ENCODE data around the gene TTLL11.
"Not testable (repeated sequence)": the region's sequence is repeated elsewhere in the genome, so short reads cannot be mapped to it uniquely, and the experiment has no call there.

The TTLL11 gene

DNA sequence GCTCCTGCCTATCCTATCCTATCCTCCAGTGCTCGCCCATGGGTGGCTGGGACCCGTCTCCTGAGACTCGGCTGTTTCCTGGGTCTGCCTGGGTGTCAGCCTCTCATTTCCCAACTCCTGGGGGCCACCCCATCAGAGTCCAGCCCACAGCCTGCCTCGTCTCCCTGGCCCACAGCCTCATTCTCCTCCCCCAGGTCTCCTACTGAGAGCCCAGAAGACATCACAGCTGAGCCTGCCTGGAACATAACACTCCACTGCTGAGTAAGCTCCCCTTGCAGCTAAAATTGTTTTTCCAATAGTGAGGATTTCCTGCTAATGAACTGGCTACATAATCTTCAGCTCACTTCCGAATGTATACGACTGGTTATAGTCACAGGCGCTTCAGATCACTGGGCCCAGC is 95.3 kb downstream of the TTLL11 start:
- no peak for DNase-seq

DNA sequence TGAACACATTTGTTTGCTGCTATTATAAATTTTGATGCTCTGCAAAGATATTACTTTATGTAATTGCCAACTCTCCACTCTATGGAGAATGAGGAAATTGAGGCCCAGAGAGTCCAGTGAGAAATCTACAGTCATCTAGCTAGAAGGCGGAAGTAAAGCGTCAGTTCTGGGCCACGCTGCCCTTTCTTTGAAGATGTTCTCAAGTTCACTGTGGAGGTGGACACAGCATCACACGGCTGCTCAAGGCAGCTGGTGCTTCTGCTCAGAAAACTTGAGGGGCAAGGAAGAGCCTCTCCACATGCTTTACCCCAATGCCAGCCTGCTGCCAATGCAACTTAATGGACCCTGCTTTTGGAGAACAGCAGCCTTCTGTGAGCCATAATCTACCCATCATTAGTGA is 96.3 kb downstream of the TTLL11 start:
- no peak for DNase-seq

GRCh38 chr9:121995997-121996396 is 97.1 kb downstream of the TTLL11 start:
- DNase-seq, result no peak

DNA sequence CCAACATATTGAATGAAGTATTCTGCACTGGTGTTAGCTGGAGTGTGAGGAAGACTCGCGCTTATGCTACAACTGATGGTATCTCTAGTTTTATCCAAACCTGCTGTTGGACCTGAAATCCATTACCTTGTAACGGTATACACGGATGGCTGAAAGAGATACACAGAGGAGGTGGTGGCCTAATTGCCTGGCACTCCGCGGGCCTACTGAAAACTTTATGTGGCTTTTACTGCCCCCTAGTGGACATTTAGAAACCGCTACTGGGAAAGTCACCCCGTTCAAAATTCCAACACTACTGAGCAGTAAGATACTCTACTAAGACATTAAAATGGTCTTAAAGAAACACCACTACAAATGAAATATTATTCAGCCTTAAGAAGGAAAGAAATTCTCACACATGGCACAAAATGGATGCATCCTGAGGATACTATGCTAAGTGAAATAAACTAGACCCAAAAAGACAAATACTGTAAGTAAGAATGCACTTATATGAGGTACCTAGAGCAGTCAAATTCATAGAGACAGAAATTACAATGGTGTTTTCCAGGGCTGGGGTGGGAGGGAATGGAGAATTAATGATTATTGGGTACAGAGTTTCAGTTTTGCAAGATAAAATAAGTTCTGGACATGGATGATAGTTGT is 100.4 kb downstream of the TTLL11 start:
- DNase-seq, result peak; percentile 66

- no peak for DNase-seq
These were observed 101.8 kb downstream of the TTLL11 start for GRCh38 chr9:121991307-121991661.

GRCh38 chr9:121990600-121991306 is 102.4 kb downstream of the TTLL11 start:
- no peak for DNase-seq

DNA sequence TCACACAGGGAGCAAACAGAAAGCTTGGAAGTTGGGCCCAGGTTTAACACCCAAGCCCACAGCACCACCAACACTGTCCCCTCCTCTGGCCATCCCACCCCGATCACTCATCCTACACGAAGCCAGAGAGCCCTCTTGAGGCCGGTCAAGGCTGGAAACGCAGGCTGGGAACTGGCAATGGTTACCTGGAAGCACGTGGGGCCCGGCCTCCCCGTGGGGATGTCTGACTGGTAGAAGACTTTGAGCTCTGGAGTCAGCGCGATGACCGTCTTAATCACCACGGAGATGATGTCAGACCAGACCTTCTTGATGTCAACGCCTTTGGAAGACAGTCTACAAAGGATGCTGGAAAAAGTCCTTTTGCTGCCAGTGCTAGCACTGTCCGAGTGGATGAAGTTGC is 104.1 kb downstream of the TTLL11 start:
- no peak for DNase-seq

GRCh38 chr9:121987314-121987713 is 105.8 kb downstream of the TTLL11 start:
- no peak for DNase-seq

- DNase-seq, result no peak
These were observed 107.2 kb downstream of the TTLL11 start for GRCh38 chr9:121985792-121986494.

GRCh38 chr9:121984726-121985402 is 108.2 kb downstream of the TTLL11 start:
- peak; percentile 62 for DNase-seq

DNA sequence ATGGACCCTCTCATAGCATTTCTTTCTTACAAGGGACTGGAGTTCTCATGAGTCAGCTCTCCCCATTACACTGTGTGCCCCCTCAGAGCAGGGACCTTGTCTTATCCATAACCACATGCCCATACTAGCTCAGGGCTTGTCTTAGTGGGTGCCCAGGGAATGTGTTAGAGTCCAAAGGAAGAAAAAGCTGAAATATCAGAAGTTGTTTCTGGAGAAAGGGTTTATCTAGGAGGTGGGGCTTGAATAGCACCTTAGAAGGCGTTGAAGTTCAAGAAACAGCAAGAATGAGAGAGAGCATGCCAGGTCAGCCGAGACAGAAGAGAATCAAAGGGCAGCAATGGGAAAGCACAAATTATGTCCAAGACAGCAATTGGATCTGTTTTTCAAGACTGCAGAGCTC is 109.4 kb downstream of the TTLL11 start:
- no peak for DNase-seq

- no peak for DNase-seq
These were observed 111.8 kb downstream of the TTLL11 start for GRCh38 chr9:121981118-121981883.

DNA sequence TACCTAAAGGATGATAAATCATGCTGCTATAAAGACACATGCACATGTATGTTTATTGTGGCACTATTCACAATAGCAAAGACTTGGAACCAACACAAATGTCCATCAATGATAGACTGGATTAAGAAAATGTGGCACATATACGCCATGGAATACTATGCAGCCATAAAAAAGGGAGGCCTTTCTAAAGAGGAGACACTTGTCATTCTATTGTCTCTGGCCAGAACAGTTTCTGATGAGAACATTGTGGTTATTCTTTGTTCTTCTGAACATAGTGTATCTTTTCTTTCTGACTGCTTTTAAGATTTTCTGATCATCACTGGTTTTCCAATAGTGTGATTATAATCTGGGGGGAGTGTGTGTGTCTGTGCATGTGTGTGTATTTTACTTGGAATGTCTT is 112.4 kb downstream of the TTLL11 start:
- DNase-seq, result not testable (repeated sequence)

DNA sequence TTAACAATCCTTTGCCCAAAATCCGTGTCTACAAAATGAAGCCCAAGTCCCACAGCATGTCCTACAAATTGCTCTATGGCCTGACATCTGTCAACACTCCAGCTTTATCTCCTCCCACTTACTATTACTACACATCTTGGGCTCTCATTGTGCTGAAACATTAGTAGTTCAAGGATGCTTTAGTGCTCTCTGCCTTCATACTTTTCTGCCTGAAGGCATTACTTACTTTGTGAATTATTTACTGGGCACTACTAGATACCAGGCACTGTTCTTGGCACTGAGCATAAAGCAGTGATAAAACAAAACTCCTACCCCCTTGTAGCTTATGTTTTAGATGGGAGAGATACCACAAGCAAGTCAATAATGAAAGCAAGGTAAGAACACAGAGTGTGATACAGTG is 113.4 kb downstream of the TTLL11 start:
- no peak for DNase-seq

DNA sequence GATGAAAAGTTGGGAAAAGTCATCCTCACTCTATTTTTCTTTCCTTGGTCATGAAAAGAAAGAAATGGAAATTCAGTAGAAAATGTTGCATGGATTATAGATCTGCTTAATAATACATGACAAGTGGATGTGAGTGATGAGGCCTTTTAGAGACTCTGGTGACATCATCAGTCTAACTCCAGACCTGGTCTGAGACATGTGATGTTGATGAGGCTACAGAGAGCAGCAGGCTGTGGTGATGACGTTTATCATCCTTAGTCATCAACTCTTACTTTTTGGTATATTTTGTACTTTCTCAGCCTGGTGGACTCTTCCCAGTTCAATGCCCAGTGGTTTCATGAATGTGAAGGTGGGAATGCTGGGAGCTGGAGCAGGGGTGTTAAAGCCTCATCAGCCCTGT is 116.4 kb downstream of the TTLL11 start:
- DNase-seq, result no peak

DNA sequence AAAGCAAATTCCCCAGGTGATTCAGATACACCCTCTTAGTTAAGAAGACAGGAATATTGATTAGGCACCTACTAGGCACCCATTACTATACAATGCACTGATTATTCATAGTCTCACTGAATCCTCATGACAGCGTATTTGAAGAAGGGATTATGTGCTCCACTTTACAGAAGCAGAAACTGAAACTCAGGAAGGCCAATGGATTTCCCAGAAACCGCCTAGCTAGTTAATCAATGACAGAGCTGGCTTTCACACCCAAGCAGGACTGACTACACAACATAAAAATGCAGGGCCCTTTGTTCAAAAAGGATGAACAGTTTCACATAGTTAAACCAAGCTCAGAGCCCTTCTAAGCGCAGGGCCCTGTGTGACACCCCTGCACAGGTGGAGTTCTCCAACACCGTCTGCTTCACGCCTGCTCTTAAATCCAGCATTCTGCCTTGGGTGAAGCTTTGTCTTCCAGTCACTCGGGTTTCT is 117.3 kb downstream of the TTLL11 start:
- DNase-seq, result no peak

GRCh38 chr9:121974421-121974820 is 118.7 kb downstream of the TTLL11 start:
- DNase-seq, result no peak

GRCh38 chr9:121972501-121972981 is 120.6 kb downstream of the TTLL11 start:
- peak; percentile 35 for DNase-seq

- no peak for DNase-seq
These were observed 125.1 kb downstream of the TTLL11 start for GRCh38 chr9:121968056-121968455.

GRCh38 chr9:121966706-121967105 is 126.4 kb downstream of the TTLL11 start:
- DNase-seq, result no peak

GRCh38 chr9:121963528-121963995 is 129.5 kb downstream of the TTLL11 start:
- DNase-seq, result no peak

DNA sequence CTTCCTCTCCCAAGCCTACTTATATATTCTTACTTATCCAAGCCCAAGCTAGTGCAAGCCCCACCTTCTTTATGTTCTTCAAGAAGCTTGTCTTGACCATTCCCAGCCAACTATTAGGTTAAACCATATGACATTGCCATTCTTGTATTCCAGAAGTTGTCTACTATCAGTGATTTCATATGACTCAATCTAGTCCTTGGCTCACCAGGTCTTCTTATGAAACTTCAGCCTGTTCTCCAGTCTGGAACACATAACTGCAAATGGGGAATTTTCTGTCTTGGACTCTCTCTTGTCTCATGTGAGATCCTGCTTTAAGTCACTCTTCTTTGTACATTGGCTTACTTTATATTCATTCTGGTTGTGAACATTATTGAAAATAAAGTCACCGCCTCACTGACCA is 130.7 kb downstream of the TTLL11 start:
- no peak for DNase-seq

Data from amniotic stem cell (primary cell).